GM23248 (cell line): Measurements from ENCODE around the gene TMEM59L.

Source experiments
- EZH2 ChIP-seq: fragments of 200-600 bp; sonication (generic); IDR thresholded peaks from 2 replicates; pipeline ENCODE4 v1.6.1; 2018; ENCODE audit warnings: antibody characterized with exemption, mild to moderate bottlenecking; ENCODE audit not compliant: insufficient read depth, poor library complexity, severe bottlenecking
- EZH2phosphoT487 ChIP-seq: fragments of 200-600 bp; sonication (generic); IDR thresholded peaks from 2 replicates; pipeline ENCODE4 v1.6.1; 2018; ENCODE audit warnings: antibody characterized with exemption, moderate library complexity, mild to moderate bottlenecking, low read depth; ENCODE audit not compliant: insufficient read depth

DNA sequence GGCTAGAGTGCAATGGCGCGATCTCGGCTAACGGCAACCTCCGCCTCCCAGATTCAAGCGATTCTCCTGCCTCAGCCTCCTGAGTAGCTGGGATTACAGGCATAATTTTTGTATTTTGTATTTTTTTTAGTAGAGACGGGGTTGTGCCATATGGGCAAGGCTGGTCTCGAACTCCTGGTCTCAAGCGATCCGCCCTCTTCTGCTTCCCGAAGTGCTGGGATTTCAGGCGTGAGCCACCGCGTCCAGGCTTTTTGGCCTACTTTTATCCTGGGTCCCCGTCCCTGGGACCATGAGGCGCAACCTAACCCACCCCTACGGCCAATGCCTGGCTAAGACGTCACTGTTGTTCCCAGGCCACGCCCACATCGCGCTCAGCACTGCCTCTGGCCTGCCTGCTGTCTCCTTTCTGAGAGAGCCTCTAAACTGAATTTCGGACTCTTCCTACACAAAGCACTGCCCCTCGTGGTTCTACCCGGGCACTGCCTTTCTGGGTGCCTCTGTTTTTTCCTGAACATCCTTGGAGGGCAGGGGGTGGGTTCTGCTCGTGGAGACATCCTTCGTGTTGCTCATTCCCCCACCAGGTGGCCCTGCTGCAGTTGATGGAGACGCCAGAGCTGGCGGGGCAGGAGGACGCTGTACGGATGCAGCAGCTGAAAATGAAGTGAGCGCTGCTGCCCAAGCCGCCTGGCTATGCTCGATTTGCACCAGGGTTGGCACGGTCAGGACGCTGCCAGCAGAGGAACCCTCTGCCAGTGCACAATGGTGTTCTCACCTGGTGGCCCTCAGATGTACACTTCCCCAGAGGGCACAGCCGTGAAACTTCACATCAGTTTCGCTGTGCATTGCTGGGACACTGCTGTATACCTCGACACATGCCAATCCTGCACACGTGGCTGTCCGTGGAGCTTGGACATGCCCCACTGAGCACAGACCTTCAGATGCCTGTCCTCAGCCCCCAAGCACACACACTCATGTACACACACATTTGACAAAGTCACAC lies 22.1 kb upstream of the TMEM59L start:
- TF ChIP-seq EZH2 (no peak), EZH2phosphoT487 (no peak)
